K562 (cell line): ENCODE measurements around the gene EIF2AK2. TPM values are rescaled to one million over a fixed set of nuclear protein-coding genes. Genes with fewer than 3 reads are reported as not detected.

Experiments
- ARID4B ChIP-seq: sonication (generic); formaldehyde crosslinking; IDR thresholded peaks from 2 replicates; pipeline ENCODE4 v1.8.0; 2022; ENCODE audit warnings: mild to moderate bottlenecking, missing genetic modification reagents
- CEBPB ChIP-seq: fragments of 450-650 bp; IDR thresholded peaks from 2 replicates; pipeline ENCODE4 v1.6.1; 2016; ENCODE audit warnings: missing genetic modification characterization, missing compliant biosample characterization
- ELK3 ChIP-seq: fragments of 450-650 bp; formaldehyde crosslinking; IDR thresholded peaks from 2 replicates; pipeline ENCODE4 v1.4.0; 2020; ENCODE audit warnings: mild to moderate bottlenecking
- HLTF ChIP-seq: fragments of 450-650 bp; IDR thresholded peaks from 2 replicates; pipeline ENCODE4 v1.6.1; 2016
- HNRNPLL ChIP-seq: fragments of 200-400 bp; formaldehyde crosslinking; IDR thresholded peaks from 2 replicates; pipeline ENCODE4 v1.6.1; 2017; ENCODE audit warnings: low read length, low read depth, mild to moderate bottlenecking; ENCODE audit not compliant: poor library complexity, severe bottlenecking
- KLF16 ChIP-seq: IDR thresholded peaks from 2 replicates; pipeline ENCODE4 v1.6.1; 2016; ENCODE audit warnings: antibody characterized with exemption
- MXD1 ChIP-seq: fragments of 250-450 bp; sonication (Bioruptor Pico); IDR thresholded peaks from 2 replicates; pipeline ENCODE4 v1.8.0; 2021; ENCODE audit warnings: borderline replicate concordance, mild to moderate bottlenecking, moderate library complexity; ENCODE audit not compliant: poor library complexity, severe bottlenecking
- SMARCB1 ChIP-seq: IDR thresholded peaks from 2 replicates; pipeline ENCODE4 v1.6.1; 2011; ENCODE audit warnings: improper control_type of control experiment, low read depth; ENCODE audit not compliant: insufficient read length
- U2AF1 ChIP-seq: fragments of 200-400 bp; formaldehyde crosslinking; optimal IDR thresholded peaks from 2 replicates; pipeline ENCODE3; 2017; ENCODE audit warnings: mild to moderate bottlenecking, low read depth, low read length, moderate library complexity
- UBTF ChIP-seq, 2 experiments: IDR thresholded peaks; 2 replicates each; pipeline ENCODE4 v1.6.1; 2012; ENCODE audit warnings: improper control_type of control experiment in 2 of 2, low read depth in 2 of 2, low read length in 2 of 2, borderline replicate concordance in 1 of 2
- ZNF75A ChIP-seq: fragments of 450-650 bp; formaldehyde crosslinking; IDR thresholded peaks from 2 replicates; pipeline ENCODE4 v1.4.0; 2020; ENCODE audit warnings: mild to moderate bottlenecking
- polyA plus RNA-seq, 8 experiments: library from polyadenylated mRNA; depleted of rRNA in 4 of 8; stranded (reverse) in 5 of 8; unstranded in 3 of 8; fragments of >200 nt; fragmentation: Nextera tagmentation in 2 of 8; fragmentation: Illumina TruSeq in 1 of 8; extraction: Ambion mirVana in 2 of 8; extraction: Trizol in 1 of 8; gene quantifications; 2 replicates each; pipeline versions ENCODE4 v1.2.1 to v1.2.3, GENCODE V29; 2011 to 2014; ENCODE audit warnings: inconsistent platforms in 1 of 8, missing spikeins in 1 of 8
- total RNA-seq, 7 experiments: library from RNA; depleted of rRNA in 6 of 7; stranded (reverse); fragments of >200 nt in 6 of 7; fragmentation: Illumina TruSeq in 2 of 7; extraction: Trizol in 2 of 7; gene quantifications; 2 replicates each; pipeline versions ENCODE4 v1.2.1 to v1.2.3, GENCODE V29; 2011 to 2021; ENCODE audit warnings: low replicate concordance in 1 of 7
- TF ChIP-seq, protein P1 (sequence below), 2 experiments: fragments of 150-350 bp in 1 of 2; IDR thresholded peaks; 2 replicates each; pipeline ENCODE4 v1.6.1; 2012 to 2016; ENCODE audit warnings: low read depth in 2 of 2, low read length in 2 of 2, mild to moderate bottlenecking in 1 of 2, moderate library complexity in 1 of 2

The EIF2AK2 gene
- total and polyA plus RNA-seq, 9 of the 15 experiments (the other 6 are each of a cell fraction or from before 2014, with no cell fraction given) = 3.8 to 19.5 (median 13.3) TPM

- TF ChIP-seq, protein P1, sequence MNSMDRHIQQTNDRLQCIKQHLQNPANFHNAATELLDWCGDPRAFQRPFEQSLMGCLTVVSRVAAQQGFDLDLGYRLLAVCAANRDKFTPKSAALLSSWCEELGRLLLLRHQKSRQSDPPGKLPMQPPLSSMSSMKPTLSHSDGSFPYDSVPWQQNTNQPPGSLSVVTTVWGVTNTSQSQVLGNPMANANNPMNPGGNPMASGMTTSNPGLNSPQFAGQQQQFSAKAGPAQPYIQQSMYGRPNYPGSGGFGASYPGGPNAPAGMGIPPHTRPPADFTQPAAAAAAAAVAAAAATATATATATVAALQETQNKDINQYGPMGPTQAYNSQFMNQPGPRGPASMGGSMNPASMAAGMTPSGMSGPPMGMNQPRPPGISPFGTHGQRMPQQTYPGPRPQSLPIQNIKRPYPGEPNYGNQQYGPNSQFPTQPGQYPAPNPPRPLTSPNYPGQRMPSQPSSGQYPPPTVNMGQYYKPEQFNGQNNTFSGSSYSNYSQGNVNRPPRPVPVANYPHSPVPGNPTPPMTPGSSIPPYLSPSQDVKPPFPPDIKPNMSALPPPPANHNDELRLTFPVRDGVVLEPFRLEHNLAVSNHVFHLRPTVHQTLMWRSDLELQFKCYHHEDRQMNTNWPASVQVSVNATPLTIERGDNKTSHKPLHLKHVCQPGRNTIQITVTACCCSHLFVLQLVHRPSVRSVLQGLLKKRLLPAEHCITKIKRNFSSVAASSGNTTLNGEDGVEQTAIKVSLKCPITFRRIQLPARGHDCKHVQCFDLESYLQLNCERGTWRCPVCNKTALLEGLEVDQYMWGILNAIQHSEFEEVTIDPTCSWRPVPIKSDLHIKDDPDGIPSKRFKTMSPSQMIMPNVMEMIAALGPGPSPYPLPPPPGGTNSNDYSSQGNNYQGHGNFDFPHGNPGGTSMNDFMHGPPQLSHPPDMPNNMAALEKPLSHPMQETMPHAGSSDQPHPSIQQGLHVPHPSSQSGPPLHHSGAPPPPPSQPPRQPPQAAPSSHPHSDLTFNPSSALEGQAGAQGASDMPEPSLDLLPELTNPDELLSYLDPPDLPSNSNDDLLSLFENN (IDR thresholded peaks at IDR 0.05; ENCODE audit: low read depth in 2 of 2, low read length in 2 of 2) = no peak
- no peak for TF ChIP-seq MXD1 (CRISPR knock-in tag)
- no peak for TF ChIP-seq ZNF75A
- TF ChIP-seq ELK3 (CRISPR knock-in tag) = no peak
- TF ChIP-seq UBTF (IDR thresholded peaks at IDR 0.05; ENCODE audit: borderline replicate concordance in 1 of 2, low read depth in 2 of 2, low read length in 2 of 2) = peak in 1 of 2 experiments; percentile 51; a peak in 1 of 4 replicates
- peak; percentile 89 for TF ChIP-seq ARID4B
- TF ChIP-seq SMARCB1 = no peak
- TF ChIP-seq U2AF1 = no peak
- TF ChIP-seq HNRNPLL = peak; percentile 85
- no peak for TF ChIP-seq HLTF
- TF ChIP-seq KLF16 = no peak
- TF ChIP-seq CEBPB (tag) = no peak
Measured at GRCh38 chr2:37196320-37197195, 39.8 kb upstream of the EIF2AK2 start, which contains the start of gene CEBPZOS (continued).
